BJ (cell line): ENCODE results near the gene ACAD10. TPM values are rescaled to one million over a fixed set of nuclear protein-coding genes. Genes with fewer than 3 reads are reported as not detected.

Source experiments
- CTCF ChIA-PET: fragments of 350-600 bp; formaldehyde crosslinking; extraction: SDS; loops from one replicate; lab custom pipeline; 2021; ENCODE audit warnings: antibody characterized with exemption, inconsistent platforms; lab: Yijun Ruan, JAX
- POLR2A ChIA-PET: fragments of 300-600 bp; sonication (Branson Sonifier 250); formaldehyde crosslinking; extraction: SDS; loops from one replicate; lab custom pipeline; 2021; ENCODE audit warnings: antibody characterized with exemption; lab: Charles Lee
- DNase-seq: peaks from one replicate; pipeline ENCODE4 v3.0.0-alpha.2; 2011; ENCODE audit warnings: low read depth
- H3K27me3 ChIP-seq: 2 replicates; pipeline ENCODE4 v1.6.0; 2011; ENCODE audit warnings: low read length; ENCODE audit not compliant: control insufficient read depth, insufficient read depth
- H3K36me3 ChIP-seq: 2 replicates; pipeline ENCODE4 v1.5.1; 2011; ENCODE audit warnings: low read length; ENCODE audit not compliant: control insufficient read depth, insufficient read depth
- H3K4me3 ChIP-seq: 2 replicates; pipeline ENCODE4 v1.5.1; 2011; ENCODE audit warnings: low read depth, mild to moderate bottlenecking, control low read depth, low read length
- polyA plus RNA-seq: library from polyadenylated mRNA; depleted of rRNA; stranded (reverse); fragments of >200 nt; gene quantifications from 2 replicates; pipeline ENCODE4 v1.2.3, GENCODE V29; 2011
- TF ChIP-seq, protein P1 (sequence below): IDR thresholded peaks from 2 replicates; pipeline ENCODE4 v1.5.1; 2011; ENCODE audit warnings: low read depth, mild to moderate bottlenecking, control low read depth, inconsistent platforms, low read length, moderate library complexity; ENCODE audit not compliant: insufficient read depth

Gene ACAD10
- polyA plus RNA-seq, 1 experiment = 15.4 TPM

GRCh38 chr12:111785651-111786050 is 99.8 kb downstream of the ACAD10 start:
- POLR2A ChIA-PET = no interaction called here
- CTCF ChIA-PET = interaction anchor here (0.6 to 3.0 kb wide), 3 partner anchors 11 to 114 kb away, joined by 3 to 9 read pairs (median 4); no protein-coding TSS in a partner anchor
- Histone ChIP-seq H3K36me3 (peaks cover 12% of the 10 kb centered on the region), H3K4me3 (no peak overlapping the region), H3K27me3 (no peaks in the 10 kb centered on the region)
- no peak for DNase-seq
- TF ChIP-seq, protein P1, sequence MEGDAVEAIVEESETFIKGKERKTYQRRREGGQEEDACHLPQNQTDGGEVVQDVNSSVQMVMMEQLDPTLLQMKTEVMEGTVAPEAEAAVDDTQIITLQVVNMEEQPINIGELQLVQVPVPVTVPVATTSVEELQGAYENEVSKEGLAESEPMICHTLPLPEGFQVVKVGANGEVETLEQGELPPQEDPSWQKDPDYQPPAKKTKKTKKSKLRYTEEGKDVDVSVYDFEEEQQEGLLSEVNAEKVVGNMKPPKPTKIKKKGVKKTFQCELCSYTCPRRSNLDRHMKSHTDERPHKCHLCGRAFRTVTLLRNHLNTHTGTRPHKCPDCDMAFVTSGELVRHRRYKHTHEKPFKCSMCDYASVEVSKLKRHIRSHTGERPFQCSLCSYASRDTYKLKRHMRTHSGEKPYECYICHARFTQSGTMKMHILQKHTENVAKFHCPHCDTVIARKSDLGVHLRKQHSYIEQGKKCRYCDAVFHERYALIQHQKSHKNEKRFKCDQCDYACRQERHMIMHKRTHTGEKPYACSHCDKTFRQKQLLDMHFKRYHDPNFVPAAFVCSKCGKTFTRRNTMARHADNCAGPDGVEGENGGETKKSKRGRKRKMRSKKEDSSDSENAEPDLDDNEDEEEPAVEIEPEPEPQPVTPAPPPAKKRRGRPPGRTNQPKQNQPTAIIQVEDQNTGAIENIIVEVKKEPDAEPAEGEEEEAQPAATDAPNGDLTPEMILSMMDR = no peak

DNA sequence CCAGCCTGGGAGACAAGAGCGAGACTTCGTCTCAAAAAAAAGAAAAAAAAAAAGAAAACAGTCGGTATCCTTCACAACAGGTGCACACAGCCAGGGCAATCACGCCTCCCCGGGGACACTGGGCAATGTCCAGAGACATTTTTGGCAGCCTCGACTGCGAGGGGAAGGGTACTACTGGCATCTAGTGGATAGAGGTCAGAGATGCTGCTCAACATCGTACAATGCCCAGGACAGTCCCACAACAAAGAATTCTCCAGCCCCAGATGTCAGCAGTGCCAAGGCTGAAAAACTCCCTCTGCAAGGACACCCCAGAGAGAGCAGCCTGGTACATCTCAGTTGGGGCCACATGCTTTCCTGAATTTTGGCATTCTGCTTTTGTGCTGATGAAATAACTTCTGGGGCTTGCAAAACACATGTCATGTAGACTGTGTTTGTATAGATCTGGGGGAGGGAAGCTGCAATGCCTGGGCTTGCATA is 102.4 kb downstream of the ACAD10 start:
- TF ChIP-seq, protein P1 = peak; percentile 39; the same call in 1 of the 2 replicates
- no peaks in the 10 kb centered on the region for H3K27me3 ChIP-seq
- DNase-seq = no peak
- ChIA-PET CTCF (interaction anchor here (1.0 to 4.3 kb wide), 4 partner anchors 9 to 35 kb away, joined by 3 to 27 read pairs (median 4); no protein-coding TSS in a partner anchor), POLR2A (no interaction called here)
- H3K4me3 ChIP-seq = no peak overlapping the region
- peaks cover 25% of the 10 kb centered on the region for H3K36me3 ChIP-seq

DNA sequence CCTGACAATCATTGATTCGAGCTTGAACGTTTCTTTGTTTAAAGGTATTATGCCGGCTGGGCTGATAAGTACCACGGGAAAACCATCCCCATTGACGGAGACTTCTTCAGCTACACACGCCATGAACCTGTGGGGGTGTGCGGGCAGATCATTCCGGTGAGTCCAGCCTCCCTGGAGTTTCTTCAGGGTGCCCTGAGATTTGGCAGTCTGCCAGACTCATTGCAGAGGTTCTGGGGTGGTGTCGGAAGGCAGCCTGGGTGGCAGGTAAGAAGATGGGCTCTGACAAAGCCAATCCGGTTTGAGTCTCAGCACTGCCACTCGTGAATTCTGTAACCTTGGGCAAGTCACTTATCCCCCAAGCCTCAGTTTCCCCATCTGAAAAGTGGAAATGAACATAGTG is 103.9 kb downstream of the ACAD10 start:
- ChIA-PET POLR2A (no interaction called here), CTCF (interaction anchor here (4.3 kb wide), 1 partner anchor 36 kb away, joined by 27 read pairs; no protein-coding TSS in a partner anchor)
- Histone ChIP-seq H3K27me3 (no peaks in the 10 kb centered on the region), H3K36me3 (peaks cover 22% of the 10 kb centered on the region), H3K4me3 (no peak overlapping the region)
- TF ChIP-seq, protein P1 = no peak
- DNase-seq = no peak

DNA sequence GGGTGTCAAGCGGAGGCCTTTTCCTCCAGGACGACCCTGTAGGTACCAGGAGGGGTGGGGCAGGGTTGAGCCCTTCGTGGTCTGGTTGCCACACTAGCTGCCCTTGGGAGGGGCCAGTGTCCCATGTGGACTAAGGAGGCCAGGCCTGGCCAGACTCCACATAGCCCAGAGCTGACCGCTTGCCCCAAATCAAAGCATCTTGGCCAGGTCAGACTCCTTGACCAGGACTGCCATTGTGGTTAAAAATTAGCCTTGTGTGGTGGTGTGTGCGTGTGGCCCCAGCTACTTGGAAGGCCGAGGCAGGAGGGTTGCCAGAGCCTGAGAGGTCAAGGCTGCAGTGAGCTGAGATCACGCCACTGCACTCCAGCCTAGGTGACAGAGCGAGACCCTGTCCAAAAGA is 105.7 kb downstream of the ACAD10 start:
- TF ChIP-seq, protein P1 = no peak
- DNase-seq = no peak
- Histone ChIP-seq H3K36me3 (peaks cover 18% of the 10 kb centered on the region), H3K4me3 (no peak overlapping the region), H3K27me3 (no peaks in the 10 kb centered on the region)
- POLR2A ChIA-PET = no interaction called here
- CTCF ChIA-PET = interaction anchor here (0.8 to 2.1 kb wide), 4 partner anchors 9 to 38 kb away, joined by 3 to 8 read pairs (median 4); no protein-coding TSS in a partner anchor

DNA sequence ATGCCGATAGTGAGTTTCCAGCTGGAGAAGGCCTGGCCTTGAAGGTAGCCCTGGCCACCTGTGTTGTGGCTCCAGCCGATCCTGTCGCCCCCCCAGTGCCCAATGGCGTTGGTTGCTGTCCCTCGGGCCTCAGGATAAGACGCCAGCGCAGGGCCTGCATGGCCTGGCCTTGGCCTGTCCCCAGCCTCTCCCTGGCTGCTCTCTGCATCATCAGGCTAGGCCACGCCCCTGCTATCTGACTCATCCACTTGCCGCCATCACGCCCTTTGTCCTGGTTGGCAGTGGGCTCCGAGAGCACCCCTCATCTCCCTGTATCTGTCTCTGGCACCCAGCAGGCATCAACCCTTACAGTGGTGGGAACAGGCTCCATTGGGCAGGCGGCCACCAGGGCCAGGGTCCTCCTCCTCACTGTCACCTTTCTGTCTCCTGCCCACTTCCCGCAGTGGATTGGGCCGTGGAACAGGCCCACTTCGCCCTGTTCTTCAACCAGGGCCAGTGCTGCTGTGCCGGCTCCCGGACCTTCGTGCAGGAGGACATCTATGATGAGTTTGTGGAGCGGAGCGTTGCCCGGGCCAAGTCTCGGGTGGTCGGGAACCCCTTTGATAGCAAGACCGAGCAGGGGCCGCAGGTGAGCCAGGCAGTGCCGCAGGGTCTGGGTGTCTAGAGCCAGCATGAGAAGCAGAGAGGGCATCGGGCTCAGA is 106.5 kb downstream of the ACAD10 start:
- H3K4me3 ChIP-seq = no peak overlapping the region
- H3K36me3 ChIP-seq = peaks cover 18% of the 10 kb centered on the region
- DNase-seq = no peak
- POLR2A ChIA-PET = no interaction called here
- TF ChIP-seq, protein P1 = no peak
- CTCF ChIA-PET = interaction anchor here (1.2 to 2.1 kb wide), 2 partner anchors 24 to 39 kb away, joined by 5 to 8 read pairs; no protein-coding TSS in a partner anchor
- no peaks in the 10 kb centered on the region for H3K27me3 ChIP-seq
